Spinal cord (tissue), 10 donors: Measurements from ENCODE around the gene PRDM16. TPM values are rescaled to one million over a fixed set of nuclear protein-coding genes. Genes with fewer than 3 reads are reported as not detected.
A peak's percentile ranks its signal among the peaks of the same experiment; 100 is the strongest.

Experiments
- DNase-seq, 6 donors: peaks; one replicate each; pipeline versions ENCODE4 v3.0.0 to v3.0.0-alpha.2; 2013 to 2015; ENCODE audit warnings: low spot score in 6 of 6, low read depth in 4 of 6
- H3K27ac ChIP-seq: one replicate; pipeline ENCODE4 v1.5.1; 2013; ENCODE audit warnings: low read depth, low read length, control low read depth
- H3K27me3 ChIP-seq: one replicate; pipeline ENCODE4 v1.6.1; 2013; ENCODE audit warnings: low read length; ENCODE audit not compliant: control insufficient read depth, insufficient read depth
- H3K36me3 ChIP-seq: one replicate; pipeline ENCODE4 v1.6.1; 2013; ENCODE audit warnings: low read length; ENCODE audit not compliant: control insufficient read depth, insufficient read depth
- H3K4me1 ChIP-seq: one replicate; pipeline ENCODE4 v1.6.1; 2013; ENCODE audit warnings: low read length; ENCODE audit not compliant: control insufficient read depth, insufficient read depth
- H3K4me3 ChIP-seq: one replicate; pipeline ENCODE4 v1.5.1; 2013; ENCODE audit warnings: low read depth, low read length, control low read depth
- H3K9me3 ChIP-seq: one replicate; pipeline ENCODE4 v1.6.1; 2013; ENCODE audit warnings: low read length; ENCODE audit not compliant: control insufficient read depth, insufficient read depth
- WGBS: methylation state at CpG from one replicate; pipeline ENCODE4 v1.1.5; 2013; ENCODE audit warnings: missing lambda C conversion rate; ENCODE audit not compliant: insufficient coverage; 5-methylcytosine and 5-hydroxymethylcytosine counted together
- polyA plus RNA-seq, 2 donors: library from polyadenylated mRNA; unstranded; fragments of 120-200 nt; gene quantifications; one replicate each; pipeline ENCODE4 v1.2.1, GENCODE V29; 2013; ENCODE audit not compliant: insufficient read length in 2 of 2
- total RNA-seq, 2 donors: library from RNA; depleted of rRNA in 1 of 2; stranded (reverse); fragments of 120-200 nt in 1 of 2; fragments of >200 nt in 1 of 2; gene quantifications; one replicate each; pipeline versions ENCODE4 v1.2.3 to v1.2.4, GENCODE V29; 2013 to 2014
- donor health status: healthy.

Gene PRDM16
- total and polyA plus RNA-seq, 4 donors, result 6.1 to 8.3 (median 7.3) TPM

DNA sequence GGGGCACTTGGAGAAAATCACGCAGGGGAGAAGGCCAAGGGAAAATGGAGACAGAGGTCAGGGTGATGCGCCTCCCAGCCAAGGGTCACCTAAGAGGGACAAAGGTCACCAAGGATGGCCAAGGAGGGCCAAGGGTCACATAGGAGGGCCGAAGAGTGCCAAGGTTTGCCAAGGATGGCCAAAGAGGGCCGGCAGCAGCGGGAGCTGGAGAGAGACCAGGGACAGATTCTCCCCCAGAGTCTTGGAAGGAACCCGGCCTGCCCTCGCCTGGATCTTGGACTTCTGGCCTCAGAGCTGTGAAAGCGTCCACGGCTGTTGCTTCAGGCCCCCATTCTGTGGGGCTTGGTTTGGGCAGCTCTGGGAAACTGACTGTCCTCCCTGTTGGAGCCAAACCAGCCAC lies 359.9 kb downstream of the PRDM16 start:
- Histone ChIP-seq H3K36me3 (peaks cover 81% of the 10 kb centered on the region), H3K4me1 (peaks cover 20% of the 10 kb centered on the region), H3K27me3 (no peaks in the 10 kb centered on the region), H3K9me3 (no peaks in the 10 kb centered on the region), H3K27ac (no peak overlapping the region), H3K4me3 (no peak overlapping the region)
- DNase-seq, result no peak
- WGBS, result 93% methylated on average over 9 of the region's 9 CpGs

DNA sequence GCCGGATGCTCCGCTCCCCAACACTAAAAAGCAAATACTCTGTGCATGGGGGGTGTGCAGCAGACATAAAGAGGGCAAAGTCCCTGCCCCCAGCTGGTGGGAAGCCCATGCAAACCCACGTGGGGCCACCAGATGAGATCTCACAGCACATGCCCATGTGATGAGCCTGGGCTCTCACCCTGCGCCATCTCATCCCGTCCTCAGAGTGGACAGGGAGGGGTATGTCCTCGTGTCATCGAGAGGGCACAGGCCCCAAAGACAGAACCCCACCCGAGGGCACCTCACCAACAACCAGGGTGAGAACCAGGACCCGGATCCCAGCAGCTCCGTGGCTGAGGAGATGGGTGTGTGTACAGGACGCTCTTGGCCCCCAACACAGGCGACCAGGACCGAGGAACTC lies 360.3 kb downstream of the PRDM16 start:
- 91% methylated on average over 10 of the region's 13 CpGs for WGBS
- Histone ChIP-seq H3K27ac (no peak overlapping the region), H3K9me3 (no peaks in the 10 kb centered on the region), H3K4me1 (peaks cover 16% of the 10 kb centered on the region), H3K36me3 (peaks cover 83% of the 10 kb centered on the region), H3K27me3 (no peaks in the 10 kb centered on the region), H3K4me3 (no peak overlapping the region)
- DNase-seq, result no peak

GRCh38 chr1:3429766-3430165 lies 360.8 kb downstream of the PRDM16 start:
- WGBS, result 93% methylated on average over 16 of the region's 16 CpGs
- Histone ChIP-seq H3K27ac (no peak overlapping the region), H3K36me3 (peaks cover 88% of the 10 kb centered on the region), H3K4me3 (no peak overlapping the region), H3K9me3 (no peaks in the 10 kb centered on the region), H3K27me3 (no peaks in the 10 kb centered on the region), H3K4me1 (peaks cover 11% of the 10 kb centered on the region)
- DNase-seq, result no peak

- Histone ChIP-seq H3K4me1 (peaks cover 8% of the 10 kb centered on the region), H3K27ac (no peak overlapping the region), H3K4me3 (no peak overlapping the region), H3K36me3 (peaks cover 88% of the 10 kb centered on the region), H3K27me3 (no peaks in the 10 kb centered on the region), H3K9me3 (no peaks in the 10 kb centered on the region)
- 85% methylated on average over 16 of the region's 19 CpGs for WGBS
- DNase-seq, result no peak
Observed at GRCh38 chr1:3430406-3430805, 361.4 kb downstream of the PRDM16 start.

- Histone ChIP-seq H3K4me1 (peaks cover 8% of the 10 kb centered on the region), H3K27ac (no peak overlapping the region), H3K27me3 (no peaks in the 10 kb centered on the region), H3K36me3 (peaks cover 88% of the 10 kb centered on the region), H3K9me3 (no peaks in the 10 kb centered on the region), H3K4me3 (no peak overlapping the region)
- WGBS, result 88% methylated on average over 22 of the region's 22 CpGs
- DNase-seq, result no peak
Observed at GRCh38 chr1:3430820-3431219, 361.8 kb downstream of the PRDM16 start.

- WGBS, result 59% methylated on average over 11 of the region's 12 CpGs
- no peaks in the 10 kb centered on the region for H3K27me3 ChIP-seq
- peaks cover 8% of the 10 kb centered on the region for H3K4me1 ChIP-seq
- peaks cover 85% of the 10 kb centered on the region for H3K36me3 ChIP-seq
- no peaks in the 10 kb centered on the region for H3K9me3 ChIP-seq
- DNase-seq, result no peak
- no peak overlapping the region for H3K4me3 ChIP-seq
- peak overlapping the region; percentile 33 for H3K27ac ChIP-seq
Observed at GRCh38 chr1:3431266-3431665, 362.3 kb downstream of the PRDM16 start.

GRCh38 chr1:3431686-3432085 lies 362.7 kb downstream of the PRDM16 start:
- Histone ChIP-seq H3K36me3 (peaks cover 85% of the 10 kb centered on the region), H3K4me3 (no peak overlapping the region), H3K27ac (peak overlapping the region; percentile 33), H3K4me1 (peaks cover 8% of the 10 kb centered on the region), H3K9me3 (no peaks in the 10 kb centered on the region), H3K27me3 (no peaks in the 10 kb centered on the region)
- no peak for DNase-seq
- 80% methylated on average over 16 of the region's 17 CpGs for WGBS

DNA sequence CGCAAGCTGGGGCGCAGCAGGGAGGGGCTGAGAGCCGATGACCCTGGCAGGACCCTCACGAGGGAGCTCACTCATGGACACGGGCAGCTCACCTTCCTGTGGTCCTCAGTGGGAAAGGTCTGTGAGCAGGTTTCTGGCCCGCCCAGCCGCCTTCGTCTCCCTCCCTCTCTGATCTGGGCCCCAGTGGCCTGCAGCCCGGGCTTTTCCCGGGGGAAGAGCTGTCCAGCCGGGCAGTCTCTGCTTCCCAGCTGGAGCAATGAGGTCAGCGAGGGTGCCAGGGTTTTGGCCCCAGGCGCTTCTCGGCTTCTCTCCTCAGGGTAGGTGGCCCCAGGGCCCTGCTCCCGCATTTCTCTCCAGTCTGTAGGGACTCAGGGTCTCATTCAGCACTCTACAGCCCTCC lies 363.3 kb downstream of the PRDM16 start:
- DNase-seq, result no peak
- Histone ChIP-seq H3K36me3 (peaks cover 83% of the 10 kb centered on the region), H3K4me1 (peaks cover 8% of the 10 kb centered on the region), H3K27me3 (no peaks in the 10 kb centered on the region), H3K4me3 (no peak overlapping the region), H3K9me3 (no peaks in the 10 kb centered on the region), H3K27ac (no peak overlapping the region)
- 77% methylated on average over 13 of the region's 15 CpGs for WGBS

DNA sequence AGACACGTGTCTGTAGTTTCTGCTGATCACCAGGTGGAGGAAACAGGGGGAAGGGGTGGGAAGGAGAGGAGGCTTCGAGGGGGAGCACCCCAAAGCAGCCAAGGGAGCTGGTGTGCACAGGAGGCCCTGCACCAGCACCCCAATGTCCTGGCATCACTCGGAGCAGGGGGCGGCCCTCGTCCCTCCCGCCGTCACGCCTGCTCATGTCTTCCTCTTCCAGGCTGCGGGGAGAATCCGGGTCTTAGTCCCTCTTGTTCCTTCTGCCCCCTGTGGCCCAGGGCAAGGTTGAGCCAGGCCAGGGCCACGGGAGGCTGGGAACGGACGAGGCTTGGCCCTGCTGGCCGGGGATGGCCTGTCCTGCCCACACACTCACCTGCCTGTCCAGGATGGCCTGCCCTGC lies 364.1 kb downstream of the PRDM16 start:
- no peak for DNase-seq
- no peaks in the 10 kb centered on the region for H3K9me3 ChIP-seq
- H3K36me3 ChIP-seq, result peaks cover 75% of the 10 kb centered on the region
- H3K4me3 ChIP-seq, result no peak overlapping the region
- peaks cover 8% of the 10 kb centered on the region for H3K4me1 ChIP-seq
- no peak overlapping the region for H3K27ac ChIP-seq
- no peaks in the 10 kb centered on the region for H3K27me3 ChIP-seq
- WGBS, result 94% methylated on average over 14 of the region's 14 CpGs

DNA sequence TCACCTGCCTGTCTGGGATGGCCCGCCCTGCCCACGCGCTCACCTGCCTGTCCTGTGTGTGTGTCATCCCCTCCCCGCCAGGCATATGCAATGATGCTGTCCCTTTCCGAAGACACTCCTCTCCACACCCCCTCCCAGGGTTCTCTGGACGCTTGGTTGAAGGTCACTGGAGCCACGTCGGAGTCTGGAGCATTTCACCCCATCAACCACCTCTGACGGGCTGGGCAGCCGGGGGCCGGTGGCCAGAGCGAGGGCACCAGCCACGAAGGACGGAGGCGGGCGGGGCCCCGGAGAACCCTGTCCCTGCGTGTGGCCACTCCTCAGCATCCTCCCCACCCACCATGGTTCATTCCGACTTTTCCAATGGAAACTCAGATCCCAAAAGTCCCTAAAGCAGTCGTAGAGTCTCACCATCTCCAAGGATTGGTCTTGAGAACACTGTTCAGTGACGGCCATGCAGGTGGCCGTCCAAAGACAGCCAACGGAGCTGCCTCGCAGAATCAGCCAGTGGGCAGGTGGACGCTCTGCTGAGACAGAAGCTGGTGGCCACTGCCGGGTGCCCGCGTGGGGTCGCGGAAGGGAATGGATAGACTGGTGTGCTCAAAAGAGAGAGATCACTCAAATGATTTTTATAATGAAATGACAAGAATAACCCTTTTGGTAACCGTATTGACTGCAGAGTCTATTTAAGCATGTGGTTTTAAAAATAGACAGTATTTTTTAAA lies 364.8 kb downstream of the PRDM16 start:
- H3K27ac ChIP-seq, result no peak overlapping the region
- H3K36me3 ChIP-seq, result peaks cover 71% of the 10 kb centered on the region
- no peaks in the 10 kb centered on the region for H3K9me3 ChIP-seq
- DNase-seq, result no peak
- H3K4me3 ChIP-seq, result no peak overlapping the region
- peaks cover 12% of the 10 kb centered on the region for H3K4me1 ChIP-seq
- H3K27me3 ChIP-seq, result no peaks in the 10 kb centered on the region
- WGBS, result 91% methylated on average over 22 of the region's 31 CpGs
